HG02938 (cell line): ENCODE results near the gene OR13D1.
"Not testable (repeated sequence)": the region's sequence is repeated elsewhere in the genome, so short reads cannot be mapped to it uniquely, and the experiment has no call there.

ENCODE experiments used
- ATAC-seq: cut with Tn5 transposase; IDR thresholded peaks from one replicate; pipeline ENCODE4 v1.9.1; 2021; ENCODE audit warnings: mild to moderate bottlenecking, moderate library complexity; ENCODE audit not compliant: unreplicated experiment

Gene OR13D1, protein sequence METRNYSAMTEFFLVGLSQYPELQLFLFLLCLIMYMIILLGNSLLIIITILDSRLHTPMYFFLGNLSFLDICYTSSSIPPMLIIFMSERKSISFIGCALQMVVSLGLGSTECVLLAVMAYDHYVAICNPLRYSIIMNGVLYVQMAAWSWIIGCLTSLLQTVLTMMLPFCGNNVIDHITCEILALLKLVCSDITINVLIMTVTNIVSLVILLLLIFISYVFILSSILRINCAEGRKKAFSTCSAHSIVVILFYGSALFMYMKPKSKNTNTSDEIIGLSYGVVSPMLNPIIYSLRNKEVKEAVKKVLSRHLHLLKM

GRCh38 chr9:104694218-104694617, at the start of gene OR13D1:
TSS of gene OR13D1 (plus strand) at chr9:104694518. CDS start at chr9:104694518, 0 bp downstream.
- no peak for ATAC-seq

- ATAC-seq, result no peak
Measured at GRCh38 chr9:104658496-104659195, 35.7 kb upstream of the OR13D1 start.

DNA sequence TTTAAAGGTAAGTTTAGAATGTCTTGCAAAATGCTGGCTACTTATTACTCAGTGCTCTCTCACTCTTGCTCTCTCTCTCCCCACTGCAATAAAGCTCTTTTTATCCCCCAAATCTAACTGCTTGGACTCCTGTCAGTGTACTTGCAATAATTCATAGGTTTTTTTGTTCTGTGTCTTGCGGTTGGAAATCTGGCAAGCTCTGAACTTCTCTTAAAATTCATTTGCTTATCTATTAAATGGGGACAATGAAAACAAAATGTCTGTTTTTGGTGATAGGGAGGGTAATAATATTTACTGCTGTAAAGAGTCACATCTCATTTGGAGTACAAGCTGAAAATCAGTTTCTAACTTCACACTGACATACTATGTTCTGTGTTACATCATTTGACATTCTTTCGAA, 18.7 kb upstream of the OR13D1 start:
- no peak for ATAC-seq

GRCh38 chr9:104682642-104683041, 11.7 kb upstream of the OR13D1 start:
- ATAC-seq, result peak; percentile 59

- ATAC-seq, result peak; percentile 55
Measured at GRCh38 chr9:104686081-104686480, 8.2 kb upstream of the OR13D1 start.

GRCh38 chr9:104700306-104700705, 6.0 kb downstream of the OR13D1 start:
- ATAC-seq, result no peak

DNA sequence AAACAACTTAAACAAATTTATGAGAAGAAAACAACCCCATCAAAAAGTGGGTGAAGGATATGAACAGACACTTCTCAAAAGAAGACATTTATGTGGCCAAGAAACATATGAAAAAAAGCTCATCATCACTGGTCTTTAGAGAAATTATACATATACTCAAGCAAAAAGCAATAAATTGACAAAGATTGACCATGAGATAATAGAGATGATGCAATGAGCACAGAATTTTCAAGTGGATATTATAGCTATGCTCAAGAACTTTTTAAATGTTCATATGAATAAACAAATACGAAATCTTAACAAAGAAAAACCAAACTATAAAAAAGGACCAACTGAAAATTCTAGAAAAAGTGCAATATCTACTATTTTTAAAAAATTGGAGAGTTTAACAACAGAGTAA, 14.4 kb downstream of the OR13D1 start:
- ATAC-seq, result not testable (repeated sequence)

GRCh38 chr9:104711604-104712003, 17.3 kb downstream of the OR13D1 start:
- no peak for ATAC-seq

DNA sequence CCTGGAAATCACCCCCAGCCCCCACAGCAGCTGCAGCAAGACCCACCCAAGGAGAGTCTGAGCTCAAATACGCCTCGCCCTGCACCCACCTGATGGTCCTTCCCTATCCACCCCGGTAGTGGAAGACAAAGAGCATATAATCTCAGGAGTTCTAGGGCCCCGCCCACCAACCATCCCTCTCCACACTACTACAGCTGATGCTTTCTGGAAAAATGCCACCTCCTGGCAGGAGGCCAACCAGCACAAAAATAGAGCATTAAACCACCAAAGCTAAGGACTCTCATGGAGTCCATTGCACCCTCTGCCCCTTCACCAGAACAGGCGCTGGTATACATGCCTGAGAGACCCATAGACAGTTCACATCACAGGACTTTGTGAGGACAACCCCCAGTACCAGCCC, 30.7 kb downstream of the OR13D1 start:
- no peak for ATAC-seq

- ATAC-seq, result no peak
Measured at GRCh38 chr9:104738452-104738851, 44.1 kb downstream of the OR13D1 start.

- no peak for ATAC-seq
Measured at GRCh38 chr9:104740621-104741020, 46.3 kb downstream of the OR13D1 start.

- ATAC-seq, result peak; percentile 48
Measured at GRCh38 chr9:104743376-104743985, 49.2 kb downstream of the OR13D1 start.
